ENCODE data around the gene KCTD1.
"Not testable (repeated sequence)": the region's sequence is repeated elsewhere in the genome, so short reads cannot be mapped to it uniquely, and the experiment has no call there.

The KCTD1 gene

DNA sequence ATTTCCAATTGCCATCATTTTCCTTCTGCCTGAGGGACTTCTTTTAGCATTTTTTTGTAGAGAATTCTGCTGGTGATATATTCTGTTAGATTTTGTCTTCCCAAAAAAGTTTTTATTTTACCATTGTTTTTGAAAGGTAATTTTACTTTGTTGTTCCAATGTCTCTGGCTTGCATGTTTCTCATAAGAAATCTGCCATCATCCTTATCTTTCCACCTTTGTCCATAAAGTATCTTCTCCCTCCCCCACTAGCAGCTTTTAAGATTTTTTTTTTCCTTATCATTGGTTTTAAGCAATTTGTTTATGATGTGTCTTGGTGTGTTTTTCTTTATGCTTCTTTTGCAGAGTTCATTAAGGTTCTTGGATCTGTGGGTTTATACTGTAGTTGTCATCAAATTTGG is 104.5 kb downstream of the KCTD1 start:
- CTCF ChIA-PET = no interaction called here
- TF ChIP-seq ELF4 (IDR thresholded peaks at IDR 0.05) = no peak
- TF ChIP-seq SP1 (IDR thresholded peaks at IDR 0.05) = no peak
- no peak for TF ChIP-seq L3MBTL2 (conservative IDR thresholded peaks at IDR 0.05)
- no peak for TF ChIP-seq SUZ12 (IDR thresholded peaks at IDR 0.05)
- no peak for TF ChIP-seq ARNT (IDR thresholded peaks at IDR 0.05)
- TF ChIP-seq NFRKB (IDR thresholded peaks at IDR 0.05) = no peak
- TF ChIP-seq, protein P1, sequence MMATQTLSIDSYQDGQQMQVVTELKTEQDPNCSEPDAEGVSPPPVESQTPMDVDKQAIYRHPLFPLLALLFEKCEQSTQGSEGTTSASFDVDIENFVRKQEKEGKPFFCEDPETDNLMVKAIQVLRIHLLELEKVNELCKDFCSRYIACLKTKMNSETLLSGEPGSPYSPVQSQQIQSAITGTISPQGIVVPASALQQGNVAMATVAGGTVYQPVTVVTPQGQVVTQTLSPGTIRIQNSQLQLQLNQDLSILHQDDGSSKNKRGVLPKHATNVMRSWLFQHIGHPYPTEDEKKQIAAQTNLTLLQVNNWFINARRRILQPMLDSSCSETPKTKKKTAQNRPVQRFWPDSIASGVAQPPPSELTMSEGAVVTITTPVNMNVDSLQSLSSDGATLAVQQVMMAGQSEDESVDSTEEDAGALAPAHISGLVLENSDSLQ (IDR thresholded peaks at IDR 0.05) = no peak
- no peak for TF ChIP-seq FOXA1 (IDR thresholded peaks at IDR 0.05)
- no peak for TF ChIP-seq HDGF (IDR thresholded peaks at IDR 0.05; ENCODE audit: borderline replicate concordance)
- TF ChIP-seq CTBP1 (IDR thresholded peaks at IDR 0.05; ENCODE audit: borderline replicate concordance) = no peak
- no peak for TF ChIP-seq TARDBP (IDR thresholded peaks at IDR 0.05)
- no peak for TF ChIP-seq FOXM1 (IDR thresholded peaks at IDR 0.05; ENCODE audit: borderline replicate concordance)
- TF ChIP-seq FOXK2 (IDR thresholded peaks at IDR 0.05) = no peak
- no peak for TF ChIP-seq ZNF384 (IDR thresholded peaks at IDR 0.05)
- no peak for TF ChIP-seq BHLHE40 (IDR thresholded peaks at IDR 0.05; ENCODE audit: borderline replicate concordance)
- TF ChIP-seq LEF1 (IDR thresholded peaks at IDR 0.05; ENCODE audit: borderline replicate concordance) = no peak
- no peak for DNase-seq (ENCODE audit: extremely low spot score)
- POLR2A ChIA-PET = no interaction called here

DNA sequence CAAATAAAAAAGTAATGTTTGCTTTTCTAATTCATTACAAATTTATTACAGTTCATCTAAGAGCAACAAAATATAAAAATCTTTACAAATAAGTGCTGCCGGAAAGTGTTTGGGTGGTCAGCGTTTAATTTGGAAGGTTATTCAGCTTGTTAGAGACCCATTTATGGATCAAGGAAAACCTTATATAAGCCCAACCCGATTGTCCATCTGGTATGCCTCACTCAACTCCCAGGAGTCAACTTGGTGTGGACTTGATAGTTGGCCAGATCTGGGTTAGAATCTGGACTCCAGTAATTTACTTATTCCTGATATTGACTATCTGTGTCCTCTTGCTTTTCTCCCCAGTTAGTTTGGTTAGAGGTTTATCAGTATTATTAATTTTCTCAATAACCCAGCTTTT is 106.2 kb downstream of the KCTD1 start:
- ChIA-PET CTCF (no interaction called here), POLR2A (no interaction called here)
- TF ChIP-seq, protein P1 (IDR thresholded peaks at IDR 0.05) = no peak
- TF ChIP-seq SP1 (IDR thresholded peaks at IDR 0.05) (no peak), SUZ12 (IDR thresholded peaks at IDR 0.05) (no peak), HDGF (IDR thresholded peaks at IDR 0.05; ENCODE audit: borderline replicate concordance) (no peak), ZNF384 (IDR thresholded peaks at IDR 0.05) (no peak), ARNT (IDR thresholded peaks at IDR 0.05) (no peak), ELF4 (IDR thresholded peaks at IDR 0.05) (no peak), FOXK2 (IDR thresholded peaks at IDR 0.05) (no peak), TARDBP (IDR thresholded peaks at IDR 0.05) (no peak)
- DNase-seq (ENCODE audit: extremely low spot score) = no peak

DNA sequence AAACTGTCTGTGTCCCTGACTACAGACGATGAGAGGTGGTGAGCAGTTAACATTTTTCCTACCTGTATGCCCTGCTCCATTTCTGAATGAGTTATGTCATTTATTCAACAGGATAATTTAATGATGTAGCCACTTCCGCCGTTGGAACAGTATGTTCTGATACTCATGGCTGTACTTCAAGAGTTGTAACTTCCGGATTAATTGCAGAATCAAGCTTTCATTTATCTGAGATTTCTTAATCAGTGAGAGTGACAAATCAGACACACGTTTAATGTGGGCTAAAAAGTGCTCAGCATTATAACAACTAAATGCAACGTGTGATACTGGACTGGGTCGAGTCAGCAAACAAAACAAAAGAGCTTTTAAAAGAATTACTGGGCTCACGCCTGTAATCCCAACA is 107.7 kb downstream of the KCTD1 start:
- ChIA-PET CTCF (interaction anchor here (0.7 to 1.1 kb wide), 3 partner anchors 57 to 295 kb away, joined by 3 read pairs; no protein-coding TSS in a partner anchor), POLR2A (interaction anchor here (1.3 kb wide), 1 partner anchor 214 kb away, joined by 3 read pairs; no protein-coding TSS in a partner anchor)
- DNase-seq (ENCODE audit: extremely low spot score) = no peak
- no peak for TF ChIP-seq SUZ12 (IDR thresholded peaks at IDR 0.05)

DNA sequence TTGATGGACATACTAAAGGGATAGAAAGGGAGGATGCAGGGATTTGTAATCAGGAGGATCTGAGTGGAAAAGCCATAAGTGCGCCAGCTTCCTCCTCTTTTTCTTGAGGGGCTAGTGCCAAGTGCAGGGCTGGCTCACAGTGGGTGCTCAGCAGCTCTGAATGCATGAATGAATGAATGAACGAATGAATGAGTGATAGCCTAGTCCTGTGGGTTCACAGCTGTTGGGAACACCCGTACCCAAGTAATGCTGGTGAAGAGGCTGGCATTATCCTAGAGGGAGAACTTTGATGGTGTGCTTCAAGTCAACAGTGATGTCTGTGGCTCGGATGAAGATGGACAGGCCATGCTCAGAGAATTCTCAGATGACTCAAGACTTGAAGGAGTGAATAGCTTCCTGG is 108.8 kb downstream of the KCTD1 start:
- no peak for DNase-seq (ENCODE audit: extremely low spot score)
- ChIA-PET CTCF (interaction anchor here (0.9 to 1.7 kb wide), 4 partner anchors 28 to 120 kb away, joined by 3 to 4 read pairs (median 3); no protein-coding TSS in a partner anchor), POLR2A (no interaction called here)
- TF ChIP-seq L3MBTL2 (conservative IDR thresholded peaks at IDR 0.05) = no peak
- TF ChIP-seq ZNF384 (IDR thresholded peaks at IDR 0.05) = no peak

DNA sequence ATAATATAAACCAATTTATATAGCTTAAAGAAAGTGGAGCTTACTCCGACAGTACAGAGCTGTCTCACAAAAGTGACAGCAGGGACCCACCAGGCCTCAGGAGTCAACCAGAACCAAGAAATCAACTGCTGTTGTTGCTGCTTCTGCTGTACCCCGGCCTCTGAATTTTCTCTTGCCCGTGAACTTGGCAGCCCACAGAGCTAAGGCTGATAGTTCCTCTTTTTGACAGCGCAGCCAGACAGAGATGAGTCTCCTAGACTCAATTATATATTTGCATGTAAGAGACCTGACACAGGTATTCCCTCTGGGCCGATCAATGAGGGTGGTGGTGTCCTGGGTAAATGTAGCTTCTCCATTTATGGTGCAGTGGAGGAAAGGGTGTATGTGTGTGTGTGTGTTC is 109.4 kb downstream of the KCTD1 start:
- CTCF ChIA-PET = interaction anchor here (0.9 to 1.7 kb wide), 2 partner anchors 29 to 111 kb away, joined by 3 to 4 read pairs; no protein-coding TSS in a partner anchor

DNA sequence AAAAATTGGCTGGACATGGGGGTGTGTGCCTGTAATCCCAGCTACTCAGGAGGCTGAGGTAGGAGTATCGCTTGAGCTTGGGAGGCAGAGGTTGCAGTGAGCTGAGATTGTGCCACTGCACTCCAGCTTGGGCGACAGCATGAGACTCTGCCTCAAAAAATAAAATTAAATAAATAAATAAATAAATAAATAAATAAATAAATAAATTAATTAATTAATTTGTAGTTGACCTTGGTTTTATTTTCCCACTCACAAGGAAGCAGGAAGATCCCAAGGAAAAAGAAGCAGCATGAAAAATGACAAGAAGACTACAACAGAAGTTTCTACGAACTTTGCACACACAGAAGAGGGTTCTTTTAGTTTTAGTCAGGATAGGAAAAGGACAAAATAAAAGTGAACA is 110.7 kb downstream of the KCTD1 start:
- DNase-seq (ENCODE audit: extremely low spot score); POLR2A ChIA-PET: not testable (repeated sequence)
- CTCF ChIA-PET = interaction anchor here (0.6 to 0.7 kb wide), 2 partner anchors 10 to 54 kb away, joined by 3 read pairs; no protein-coding TSS in a partner anchor

More for the DNA sequence above, 109.4 kb downstream of the KCTD1 start:
- TF ChIP-seq FOXM1 (IDR thresholded peaks at IDR 0.05; ENCODE audit: borderline replicate concordance) (no peak), ZNF384 (IDR thresholded peaks at IDR 0.05) (no peak)
- no peak for DNase-seq (ENCODE audit: extremely low spot score)
- POLR2A ChIA-PET = no interaction called here

DNA sequence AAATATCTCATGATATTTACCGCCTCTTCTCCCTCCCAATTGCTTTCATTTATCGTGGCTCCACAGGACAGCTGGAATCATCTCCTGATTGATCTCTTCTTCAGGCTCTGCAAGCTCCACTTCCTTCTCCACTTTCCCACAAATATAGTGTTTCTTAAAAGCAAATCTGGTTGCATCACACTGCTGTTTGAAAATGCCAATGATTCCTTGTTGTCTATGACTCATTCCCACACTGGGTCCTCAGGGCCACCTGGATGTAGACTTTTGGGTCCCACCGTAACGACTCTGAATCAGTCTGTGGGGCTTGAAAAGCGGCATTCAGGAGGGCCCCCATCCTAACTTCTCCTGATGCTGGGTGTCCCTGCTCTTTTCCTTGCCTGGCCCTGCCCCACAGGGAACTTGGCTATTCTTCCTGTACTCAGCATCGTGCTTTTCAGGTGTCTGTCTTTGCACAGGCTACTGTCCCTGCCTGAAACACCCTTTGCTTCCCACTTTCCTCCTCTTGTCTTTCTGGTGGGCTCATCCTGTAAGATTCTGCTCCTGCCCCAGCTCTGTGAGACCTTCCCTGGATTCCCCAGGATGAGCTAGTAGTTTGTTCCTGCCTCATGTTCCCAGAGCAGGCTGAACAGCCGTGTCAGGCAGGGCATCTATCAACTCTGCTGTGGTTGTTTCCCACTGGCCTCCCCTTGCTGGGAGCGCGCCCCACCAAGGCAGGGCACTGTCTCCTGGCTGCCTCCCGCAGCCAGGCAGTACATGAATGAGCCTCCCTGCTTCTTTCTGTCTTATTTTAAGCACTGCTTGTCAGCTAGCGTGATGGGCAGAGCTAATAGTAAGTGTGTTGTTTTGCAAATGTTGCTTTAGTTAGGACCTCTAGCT is 111.9 kb downstream of the KCTD1 start:
- no peak for TF ChIP-seq FOXK2 (IDR thresholded peaks at IDR 0.05)
- POLR2A ChIA-PET = no interaction called here
- DNase-seq (ENCODE audit: extremely low spot score) = no peak
- CTCF ChIA-PET = interaction anchor here (0.5 to 1.5 kb wide), 2 partner anchors 32 to 377 kb away, joined by 3 to 5 read pairs; no protein-coding TSS in a partner anchor

DNA sequence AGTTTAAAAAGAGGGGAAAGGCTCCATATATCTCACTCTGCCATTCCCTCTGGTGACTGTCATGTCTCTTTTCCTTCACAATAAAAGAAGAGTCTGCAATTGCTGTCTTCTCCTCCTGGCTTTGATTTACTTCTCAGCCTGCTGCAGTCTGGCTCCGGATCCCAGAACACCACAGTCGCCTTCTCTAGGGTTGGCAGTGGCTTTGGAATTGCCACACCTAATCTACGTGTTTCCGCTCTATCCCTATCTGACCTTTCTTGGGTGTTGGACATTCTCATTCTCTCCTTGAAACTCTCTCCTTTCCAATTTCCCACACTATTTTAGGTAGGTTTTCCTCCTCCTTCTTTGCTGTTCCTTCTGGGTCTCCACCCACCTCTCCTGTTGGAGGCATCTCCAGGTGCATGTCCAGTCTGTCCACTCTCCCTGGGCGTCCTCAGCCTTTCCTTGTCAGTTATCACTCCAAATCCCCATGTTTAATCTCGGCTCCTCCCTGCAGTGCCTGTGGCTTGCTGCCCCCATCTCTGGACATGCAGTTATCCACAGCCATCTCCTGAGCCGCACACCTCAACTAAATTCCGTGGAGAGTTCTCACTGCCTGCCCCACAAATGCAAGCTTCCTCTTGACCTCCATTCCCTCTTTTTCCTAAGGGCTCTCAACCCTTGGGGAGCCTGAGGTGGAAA is 112.8 kb downstream of the KCTD1 start:
- ChIA-PET POLR2A (no interaction called here), CTCF (interaction anchor here (0.5 to 1.5 kb wide), 2 partner anchors 33 to 378 kb away, joined by 3 to 5 read pairs; no protein-coding TSS in a partner anchor)
- no peak for DNase-seq (ENCODE audit: extremely low spot score)
- TF ChIP-seq L3MBTL2 (conservative IDR thresholded peaks at IDR 0.05) (no peak), ELF4 (IDR thresholded peaks at IDR 0.05) (no peak), SUZ12 (IDR thresholded peaks at IDR 0.05) (no peak), CTBP1 (IDR thresholded peaks at IDR 0.05; ENCODE audit: borderline replicate concordance) (no peak), FOXK2 (IDR thresholded peaks at IDR 0.05) (no peak), TARDBP (IDR thresholded peaks at IDR 0.05) (no peak), HDGF (IDR thresholded peaks at IDR 0.05; ENCODE audit: borderline replicate concordance) (no peak), LEF1 (IDR thresholded peaks at IDR 0.05; ENCODE audit: borderline replicate concordance) (no peak), BHLHE40 (IDR thresholded peaks at IDR 0.05; ENCODE audit: borderline replicate concordance) (no peak), NFRKB (IDR thresholded peaks at IDR 0.05) (no peak), ZNF384 (IDR thresholded peaks at IDR 0.05) (no peak)
